HEK293 (cell line): ENCODE data around the gene KCNH5.

Experiments
- CTCF ChIA-PET: fragments of 350-600 bp; formaldehyde crosslinking; extraction: SDS; loops from one replicate; lab custom pipeline; 2021; ENCODE audit warnings: antibody characterized with exemption; lab: Yijun Ruan, JAX
- POLR2A ChIA-PET: fragments of 300-600 bp; formaldehyde crosslinking; extraction: SDS; loops from one replicate; lab custom pipeline; 2020; ENCODE audit warnings: antibody characterized with exemption, inconsistent platforms; lab: Yijun Ruan, JAX
- H3K27ac ChIP-seq: fragments of 200-500 bp; sonication (Bioruptor generic); 2 replicates; pipeline ENCODE4 v1.5.1; 2014; ENCODE audit warnings: low read depth, low read length, control low read depth, inconsistent platforms; ENCODE audit errors: extremely low read depth
- H3K36me3 ChIP-seq, 2 experiments: fragments of 200-500 bp in 1 of 2; sonication (Bioruptor generic) in 1 of 2; 1 replicate in 1 of 2; 2 replicates in 1 of 2; pipeline ENCODE4 v1.5.1; 2014 to 2017; ENCODE audit warnings: inconsistent platforms in 2 of 2, low read length in 2 of 2; ENCODE audit not compliant: control insufficient read depth in 2 of 2, insufficient read depth in 1 of 2
- H3K4me1 ChIP-seq: fragments of 200-500 bp; sonication (Bioruptor generic); 2 replicates; pipeline ENCODE4 v1.5.1; 2014; ENCODE audit warnings: mild to moderate bottlenecking, low read length, inconsistent platforms; ENCODE audit not compliant: control insufficient read depth, insufficient read depth
- H3K4me3 ChIP-seq: 2 replicates; pipeline ENCODE4 v1.5.1; 2011; ENCODE audit warnings: low read depth, mild to moderate bottlenecking, control low read depth, low read length, moderate library complexity
- H3K9me3 ChIP-seq: fragments of 200-500 bp; sonication (Bioruptor generic); 2 replicates; pipeline ENCODE4 v1.5.1; 2014; ENCODE audit warnings: low read depth, low read length, inconsistent platforms; ENCODE audit not compliant: control insufficient read depth, insufficient read depth
- GLI4 ChIP-seq: fragments of 450-650 bp; formaldehyde crosslinking; IDR thresholded peaks from 2 replicates; pipeline ENCODE4 v1.5.1; 2016; ENCODE audit warnings: missing biosample characterization, missing genetic modification characterization
- HOXC10 ChIP-seq: sonication (generic); formaldehyde crosslinking; IDR thresholded peaks from 2 replicates; pipeline ENCODE4 v1.8.1; 2023; ENCODE audit warnings: mild to moderate bottlenecking, missing genetic modification reagents
- KLF1 ChIP-seq: fragments of 450-650 bp; formaldehyde crosslinking; IDR thresholded peaks from 2 replicates; pipeline ENCODE4 v1.5.1; 2016; ENCODE audit warnings: missing biosample characterization, missing genetic modification characterization
- SP3 ChIP-seq: fragments of 450-650 bp; formaldehyde crosslinking; IDR thresholded peaks from 2 replicates; pipeline ENCODE4 v1.5.1; 2016; ENCODE audit warnings: missing biosample characterization, missing genetic modification characterization
- YY1 ChIP-seq: fragments of 450-650 bp; formaldehyde crosslinking; IDR thresholded peaks from 2 replicates; pipeline ENCODE4 v1.5.1; 2018; ENCODE audit warnings: missing biosample characterization, missing genetic modification characterization
- ZBTB21 ChIP-seq: fragments of 450-650 bp; formaldehyde crosslinking; IDR thresholded peaks from 2 replicates; pipeline ENCODE4 v1.5.1; 2017; ENCODE audit warnings: missing biosample characterization, missing genetic modification characterization
- ZNF184 ChIP-seq: fragments of 450-650 bp; IDR thresholded peaks from 2 replicates; pipeline ENCODE4 v1.5.1; 2018; ENCODE audit warnings: missing biosample characterization, mild to moderate bottlenecking, missing genetic modification characterization
- ZNF202 ChIP-seq: fragments of 450-650 bp; formaldehyde crosslinking; IDR thresholded peaks from 2 replicates; pipeline ENCODE4 v1.5.1; 2016; ENCODE audit warnings: missing biosample characterization, missing genetic modification characterization, borderline replicate concordance
- ZNF23 ChIP-seq: fragments of 450-650 bp; formaldehyde crosslinking; IDR thresholded peaks from 2 replicates; pipeline ENCODE4 v1.5.1; 2016; ENCODE audit warnings: missing biosample characterization, missing genetic modification characterization, borderline replicate concordance
- ZNF239 ChIP-seq: fragments of 450-650 bp; formaldehyde crosslinking; IDR thresholded peaks from 2 replicates; pipeline ENCODE4 v1.5.1; 2016; ENCODE audit warnings: missing biosample characterization, missing genetic modification characterization
- ZNF274 ChIP-seq, 2 experiments: fragments of 200-500 bp in 1 of 2; fragments of 450-650 bp in 1 of 2; sonication (Bioruptor generic) in 1 of 2; formaldehyde crosslinking in 1 of 2; IDR thresholded peaks; 2 replicates each; pipeline versions ENCODE4 v1.5.1 to v1.6.1; 2014 to 2016; ENCODE audit warnings: borderline replicate concordance in 1 of 2, inconsistent platforms in 1 of 2, low read length in 1 of 2, missing biosample characterization in 1 of 2, missing genetic modification characterization in 1 of 2
- ZNF354C ChIP-seq: fragments of 450-650 bp; formaldehyde crosslinking; IDR thresholded peaks from 2 replicates; pipeline ENCODE4 v1.5.1; 2016; ENCODE audit warnings: missing biosample characterization, missing genetic modification characterization, low read depth, borderline replicate concordance
- ZNF391 ChIP-seq: fragments of 450-650 bp; formaldehyde crosslinking; IDR thresholded peaks from 2 replicates; pipeline ENCODE4 v1.5.1; 2016; ENCODE audit warnings: low read depth, missing biosample characterization, missing genetic modification characterization, borderline replicate concordance
- ZNF510 ChIP-seq: fragments of 450-650 bp; formaldehyde crosslinking; IDR thresholded peaks from 2 replicates; pipeline ENCODE4 v1.5.1; 2018; ENCODE audit warnings: mild to moderate bottlenecking, missing genetic modification characterization, missing biosample characterization; ENCODE audit not compliant: insufficient replicate concordance
- ZNF670 ChIP-seq: fragments of 450-650 bp; formaldehyde crosslinking; IDR thresholded peaks from 2 replicates; pipeline ENCODE4 v1.5.1; 2016; ENCODE audit warnings: missing biosample characterization, missing genetic modification characterization, low read depth
- ZNF785 ChIP-seq: fragments of 450-650 bp; formaldehyde crosslinking; IDR thresholded peaks from 2 replicates; pipeline ENCODE4 v1.5.1; 2016; ENCODE audit warnings: missing biosample characterization, missing genetic modification characterization
- ZNF830 ChIP-seq: fragments of 450-650 bp; IDR thresholded peaks from 2 replicates; pipeline ENCODE4 v1.5.0; 2018; ENCODE audit warnings: missing biosample characterization, missing genetic modification characterization, low read depth, mild to moderate bottlenecking, moderate library complexity
- ZSCAN16 ChIP-seq: fragments of 450-650 bp; formaldehyde crosslinking; IDR thresholded peaks from 2 replicates; pipeline ENCODE4 v1.5.1; 2016; ENCODE audit warnings: missing biosample characterization, missing genetic modification characterization
- TF ChIP-seq, protein P1 (sequence below): fragments of 450-650 bp; formaldehyde crosslinking; IDR thresholded peaks from 2 replicates; pipeline ENCODE4 v1.5.1; 2017; ENCODE audit warnings: missing biosample characterization, missing genetic modification characterization
- TF ChIP-seq, protein P2 (sequence below): fragments of 450-650 bp; formaldehyde crosslinking; IDR thresholded peaks from 2 replicates; pipeline ENCODE4 v1.5.1; 2017; ENCODE audit warnings: missing biosample characterization, missing genetic modification characterization
- TF ChIP-seq, protein P3 (sequence below): fragments of 450-650 bp; IDR thresholded peaks from 2 replicates; pipeline ENCODE4 v1.5.1; 2018; ENCODE audit warnings: missing biosample characterization, missing genetic modification characterization

Gene KCNH5

DNA sequence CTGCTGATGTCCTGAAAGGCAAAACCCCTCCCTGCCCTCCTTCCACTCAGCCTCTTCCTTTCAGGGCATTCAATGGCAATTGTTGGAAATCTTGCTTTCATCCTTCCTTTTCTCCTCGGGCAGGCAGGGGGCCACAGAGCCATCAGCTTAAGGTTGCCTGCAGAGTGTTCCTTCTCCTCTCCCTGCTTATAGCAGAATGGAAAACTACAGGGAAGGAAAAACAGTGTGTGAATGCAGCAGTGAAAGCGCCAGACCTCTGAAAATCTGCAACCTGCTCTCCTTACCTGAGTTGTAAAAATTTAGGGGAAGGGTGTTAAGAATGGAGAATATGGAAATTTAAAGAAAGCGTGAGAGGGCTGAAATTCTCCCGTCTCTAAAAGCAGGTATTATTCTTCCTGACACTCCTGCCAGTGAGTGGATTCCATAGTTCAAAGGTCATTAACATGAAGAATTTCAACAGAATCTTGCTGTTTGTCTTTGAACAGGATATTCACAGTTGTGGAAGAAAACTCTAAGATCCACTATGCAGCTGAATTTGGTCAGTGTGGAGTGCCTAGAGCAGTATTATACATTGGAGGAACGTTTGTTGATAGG, 348.8 kb downstream of the KCNH5 start:
- H3K36me3 ChIP-seq, result no peaks in the 10 kb centered on the region
- no peak overlapping the region for H3K4me3 ChIP-seq
- no peaks in the 10 kb centered on the region for H3K9me3 ChIP-seq
- no peak overlapping the region for H3K27ac ChIP-seq
- no peaks in the 10 kb centered on the region for H3K4me1 ChIP-seq
- CTCF ChIA-PET, result no interaction called here
- TF ChIP-seq ZNF274 (IDR thresholded peaks at IDR 0.05; ENCODE audit: low read length), result no peak
- no peak for TF ChIP-seq ZNF274 (tag by site-specific recombination; IDR thresholded peaks at IDR 0.05; ENCODE audit: borderline replicate concordance)
- no peak for TF ChIP-seq ZSCAN16 (tag by site-specific recombination)
- no peak for TF ChIP-seq ZNF670 (tag by site-specific recombination)
- TF ChIP-seq GLI4 (tag by site-specific recombination), result no peak
- TF ChIP-seq HOXC10 (CRISPR knock-in tag), result no peak
- TF ChIP-seq ZNF830 (tag by site-specific recombination), result no peak
- TF ChIP-seq ZNF391 (tag by site-specific recombination), result no peak
- TF ChIP-seq, protein P1, sequence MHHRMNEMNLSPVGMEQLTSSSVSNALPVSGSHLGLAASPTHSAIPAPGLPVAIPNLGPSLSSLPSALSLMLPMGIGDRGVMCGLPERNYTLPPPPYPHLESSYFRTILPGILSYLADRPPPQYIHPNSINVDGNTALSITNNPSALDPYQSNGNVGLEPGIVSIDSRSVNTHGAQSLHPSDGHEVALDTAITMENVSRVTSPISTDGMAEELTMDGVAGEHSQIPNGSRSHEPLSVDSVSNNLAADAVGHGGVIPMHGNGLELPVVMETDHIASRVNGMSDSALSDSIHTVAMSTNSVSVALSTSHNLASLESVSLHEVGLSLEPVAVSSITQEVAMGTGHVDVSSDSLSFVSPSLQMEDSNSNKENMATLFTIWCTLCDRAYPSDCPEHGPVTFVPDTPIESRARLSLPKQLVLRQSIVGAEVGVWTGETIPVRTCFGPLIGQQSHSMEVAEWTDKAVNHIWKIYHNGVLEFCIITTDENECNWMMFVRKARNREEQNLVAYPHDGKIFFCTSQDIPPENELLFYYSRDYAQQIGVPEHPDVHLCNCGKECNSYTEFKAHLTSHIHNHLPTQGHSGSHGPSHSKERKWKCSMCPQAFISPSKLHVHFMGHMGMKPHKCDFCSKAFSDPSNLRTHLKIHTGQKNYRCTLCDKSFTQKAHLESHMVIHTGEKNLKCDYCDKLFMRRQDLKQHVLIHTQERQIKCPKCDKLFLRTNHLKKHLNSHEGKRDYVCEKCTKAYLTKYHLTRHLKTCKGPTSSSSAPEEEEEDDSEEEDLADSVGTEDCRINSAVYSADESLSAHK (tag by site-specific recombination), result no peak
- TF ChIP-seq SP3 (tag by site-specific recombination), result no peak
- TF ChIP-seq YY1 (tag by site-specific recombination), result no peak
- POLR2A ChIA-PET, result no interaction called here

DNA sequence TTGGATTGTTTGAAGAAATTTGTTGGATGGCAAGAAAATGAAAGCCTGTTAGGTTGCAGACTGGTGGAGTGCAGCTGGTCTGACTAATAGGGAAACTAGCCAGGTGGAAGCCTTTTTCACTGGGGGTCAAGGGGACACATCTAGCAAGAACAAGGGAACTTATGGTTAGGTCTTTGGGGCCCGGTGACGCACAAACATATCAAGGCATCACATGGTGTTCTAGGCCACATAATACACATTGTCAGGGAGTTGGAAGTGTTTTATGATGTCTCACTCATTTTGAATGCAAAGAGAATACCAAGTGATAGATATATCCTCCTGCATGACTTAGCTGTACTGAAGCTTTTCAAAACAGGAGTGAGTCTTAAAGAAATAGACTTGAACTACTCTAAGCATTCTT, 351.2 kb downstream of the KCNH5 start:
- H3K27ac ChIP-seq, result no peak overlapping the region
- no peaks in the 10 kb centered on the region for H3K4me1 ChIP-seq
- POLR2A ChIA-PET, result interaction anchor here (0.6 kb wide), 1 partner anchor 562 kb away, joined by 4 read pairs; no protein-coding TSS in a partner anchor
- H3K4me3 ChIP-seq, result no peak overlapping the region
- no peak for TF ChIP-seq ZNF202 (tag by site-specific recombination)
- TF ChIP-seq, protein P2, sequence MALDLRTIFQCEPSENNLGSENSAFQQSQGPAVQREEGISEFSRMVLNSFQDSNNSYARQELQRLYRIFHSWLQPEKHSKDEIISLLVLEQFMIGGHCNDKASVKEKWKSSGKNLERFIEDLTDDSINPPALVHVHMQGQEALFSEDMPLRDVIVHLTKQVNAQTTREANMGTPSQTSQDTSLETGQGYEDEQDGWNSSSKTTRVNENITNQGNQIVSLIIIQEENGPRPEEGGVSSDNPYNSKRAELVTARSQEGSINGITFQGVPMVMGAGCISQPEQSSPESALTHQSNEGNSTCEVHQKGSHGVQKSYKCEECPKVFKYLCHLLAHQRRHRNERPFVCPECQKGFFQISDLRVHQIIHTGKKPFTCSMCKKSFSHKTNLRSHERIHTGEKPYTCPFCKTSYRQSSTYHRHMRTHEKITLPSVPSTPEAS (tag by site-specific recombination), result no peak
- TF ChIP-seq KLF1 (tag by site-specific recombination), result no peak
- no peak for TF ChIP-seq ZNF184
- TF ChIP-seq ZNF354C, result no peak
- no peak for TF ChIP-seq ZNF23 (tag by site-specific recombination)
- TF ChIP-seq ZNF785 (tag by site-specific recombination), result no peak
- no peak for TF ChIP-seq ZBTB21 (tag by site-specific recombination)
- TF ChIP-seq ZNF510, result no peak
- TF ChIP-seq ZNF239 (tag by site-specific recombination), result no peak
- TF ChIP-seq, protein P3, sequence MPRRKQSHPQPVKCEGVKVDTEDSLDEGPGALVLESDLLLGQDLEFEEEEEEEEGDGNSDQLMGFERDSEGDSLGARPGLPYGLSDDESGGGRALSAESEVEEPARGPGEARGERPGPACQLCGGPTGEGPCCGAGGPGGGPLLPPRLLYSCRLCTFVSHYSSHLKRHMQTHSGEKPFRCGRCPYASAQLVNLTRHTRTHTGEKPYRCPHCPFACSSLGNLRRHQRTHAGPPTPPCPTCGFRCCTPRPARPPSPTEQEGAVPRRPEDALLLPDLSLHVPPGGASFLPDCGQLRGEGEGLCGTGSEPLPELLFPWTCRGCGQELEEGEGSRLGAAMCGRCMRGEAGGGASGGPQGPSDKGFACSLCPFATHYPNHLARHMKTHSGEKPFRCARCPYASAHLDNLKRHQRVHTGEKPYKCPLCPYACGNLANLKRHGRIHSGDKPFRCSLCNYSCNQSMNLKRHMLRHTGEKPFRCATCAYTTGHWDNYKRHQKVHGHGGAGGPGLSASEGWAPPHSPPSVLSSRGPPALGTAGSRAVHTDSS (tag by site-specific recombination), result no peak
- TF ChIP-seq, all 188 proteins: peak for 0
- Histone ChIP-seq H3K36me3 (no peaks in the 10 kb centered on the region), H3K9me3 (no peaks in the 10 kb centered on the region)
- CTCF ChIA-PET, result interaction anchor here (0.6 kb wide), 1 partner anchor 30 kb away, joined by 3 read pairs; no protein-coding TSS in a partner anchor
